Urothelium cell line (cell line): ENCODE results near the gene GREB1.

ENCODE experiments used
- DNase-seq: peaks from one replicate; pipeline ENCODE4 v3.0.0; 2011; ENCODE audit warnings: low spot score, mixed read lengths
- FAIRE-seq: peaks from 2 replicates; lab custom pipeline; 2011; peaks lifted over from hg19 to GRCh38; lab: Jason Lieb, UNC

The GREB1 gene

GRCh38 chr2:11507517-11507916, 26.3 kb upstream of the GREB1 start:
- FAIRE-seq (no peak), DNase-seq (no peak)

DNA sequence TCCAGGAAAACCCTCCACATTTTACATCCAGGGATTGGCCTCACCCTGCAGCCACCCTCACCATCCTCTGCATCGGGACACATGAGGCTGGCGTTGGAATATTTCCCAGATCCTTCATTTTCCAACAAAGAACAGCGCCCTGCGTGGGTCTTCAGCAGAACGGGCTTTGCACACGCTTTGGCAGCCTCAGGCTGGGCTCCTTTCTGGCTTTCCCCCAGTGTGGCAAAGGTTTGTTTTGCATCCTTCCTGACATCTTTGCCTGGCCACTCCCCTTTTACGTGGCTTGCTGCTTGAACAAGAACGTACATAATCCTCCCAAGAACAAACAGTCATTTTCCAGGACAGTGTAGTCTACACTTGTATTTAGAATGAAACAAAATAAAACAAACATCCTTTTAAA, 25.6 kb upstream of the GREB1 start:
- DNase-seq (no peak), FAIRE-seq (no peak)

- no peak for DNase-seq
- no peak for FAIRE-seq
Observed at GRCh38 chr2:11509657-11510360, 24.0 kb upstream of the GREB1 start.

- no peak for FAIRE-seq
- no peak for DNase-seq
Observed at GRCh38 chr2:11512431-11512830, 21.4 kb upstream of the GREB1 start.

- FAIRE-seq (no peak), DNase-seq (no peak)
Observed at GRCh38 chr2:11513319-11513718, 20.5 kb upstream of the GREB1 start.

GRCh38 chr2:11514081-11514730, 19.6 kb upstream of the GREB1 start:
- DNase-seq (no peak), FAIRE-seq (peak; percentile 9)

- no peak for DNase-seq
- FAIRE-seq, result no peak
Observed at GRCh38 chr2:11514904-11515303, 18.9 kb upstream of the GREB1 start.

- no peak for DNase-seq
- FAIRE-seq, result no peak
Observed at GRCh38 chr2:11515490-11515981, 18.3 kb upstream of the GREB1 start.

- FAIRE-seq, result no peak
- no peak for DNase-seq
Observed at GRCh38 chr2:11516984-11517648, 16.7 kb upstream of the GREB1 start.

DNA sequence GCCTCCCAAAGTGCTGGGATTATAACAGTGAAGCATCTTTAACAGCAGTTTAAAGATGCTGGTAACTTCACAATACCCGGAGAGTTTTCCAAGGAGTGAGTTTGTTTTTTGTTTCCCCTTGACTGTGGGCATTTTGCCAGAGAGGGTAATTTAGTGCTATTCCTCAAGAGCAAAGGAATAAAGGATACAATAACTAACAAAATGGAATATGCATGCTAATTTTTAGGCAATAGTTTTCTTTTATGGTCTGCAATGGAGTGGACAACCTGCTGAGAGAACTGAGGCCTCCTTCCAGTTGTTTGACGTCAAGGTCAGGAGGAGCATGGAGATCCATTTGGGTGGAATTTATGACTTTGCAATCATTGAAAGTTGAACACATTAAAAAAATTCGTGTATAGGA, 15.9 kb upstream of the GREB1 start:
- DNase-seq (no peak), FAIRE-seq (no peak)

GRCh38 chr2:11520092-11520693, 13.7 kb upstream of the GREB1 start:
- DNase-seq (no peak), FAIRE-seq (no peak)

- no peak for DNase-seq
- no peak for FAIRE-seq
Observed at GRCh38 chr2:11521775-11522174, 12.1 kb upstream of the GREB1 start.

DNA sequence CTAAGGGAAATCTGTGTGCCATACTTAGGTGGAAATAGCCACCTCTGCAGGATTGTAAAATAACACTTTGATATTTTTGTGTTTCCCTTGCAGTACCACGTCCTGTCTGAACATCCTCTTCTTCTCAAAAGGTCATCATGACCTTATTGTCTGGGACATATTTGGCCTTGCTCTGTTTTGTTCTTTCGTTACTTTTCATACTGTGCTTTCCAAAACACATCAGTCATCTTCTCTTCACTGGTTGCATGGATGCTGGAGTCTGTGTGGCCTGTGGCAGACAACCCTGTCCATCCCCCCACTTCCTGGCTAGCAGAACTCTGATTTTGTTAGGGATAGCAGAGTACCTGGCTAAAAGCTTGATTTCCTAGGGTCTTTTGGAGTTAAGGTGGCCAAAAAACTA, 9.4 kb upstream of the GREB1 start:
- DNase-seq, result no peak
- peak; percentile 42 for FAIRE-seq

GRCh38 chr2:11525762-11526161, 8.1 kb upstream of the GREB1 start:
- FAIRE-seq (no peak), DNase-seq (no peak)

DNA sequence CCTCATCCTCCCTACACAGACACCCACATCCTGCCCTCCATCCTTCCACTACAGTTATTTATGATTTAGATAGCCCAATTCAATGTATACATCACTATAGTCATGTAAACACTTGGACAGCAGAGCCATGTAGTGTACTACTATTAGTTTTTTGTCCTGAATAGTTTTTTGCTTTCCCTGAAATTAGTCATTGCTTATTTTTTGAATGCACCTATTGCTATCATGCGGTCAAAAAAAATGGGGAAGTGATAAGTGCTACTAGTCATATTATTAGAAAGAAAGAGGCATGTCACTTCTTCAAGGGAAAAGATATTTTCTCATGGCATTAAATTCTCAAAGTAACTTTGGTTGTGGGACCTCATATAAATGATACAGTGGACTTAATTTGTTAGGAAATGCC, 6.8 kb upstream of the GREB1 start:
- DNase-seq (no peak), FAIRE-seq (no peak)

- no peak for DNase-seq
- no peak for FAIRE-seq
Observed at GRCh38 chr2:11528228-11528627, 5.6 kb upstream of the GREB1 start.

GRCh38 chr2:11530864-11531465, 2.9 kb upstream of the GREB1 start:
- FAIRE-seq (peak; percentile 32), DNase-seq (no peak)

- FAIRE-seq (peak; percentile 83), DNase-seq (peak; percentile 73)
Observed at GRCh38 chr2:11532416-11533055, 1.3 kb upstream of the GREB1 start.

DNA sequence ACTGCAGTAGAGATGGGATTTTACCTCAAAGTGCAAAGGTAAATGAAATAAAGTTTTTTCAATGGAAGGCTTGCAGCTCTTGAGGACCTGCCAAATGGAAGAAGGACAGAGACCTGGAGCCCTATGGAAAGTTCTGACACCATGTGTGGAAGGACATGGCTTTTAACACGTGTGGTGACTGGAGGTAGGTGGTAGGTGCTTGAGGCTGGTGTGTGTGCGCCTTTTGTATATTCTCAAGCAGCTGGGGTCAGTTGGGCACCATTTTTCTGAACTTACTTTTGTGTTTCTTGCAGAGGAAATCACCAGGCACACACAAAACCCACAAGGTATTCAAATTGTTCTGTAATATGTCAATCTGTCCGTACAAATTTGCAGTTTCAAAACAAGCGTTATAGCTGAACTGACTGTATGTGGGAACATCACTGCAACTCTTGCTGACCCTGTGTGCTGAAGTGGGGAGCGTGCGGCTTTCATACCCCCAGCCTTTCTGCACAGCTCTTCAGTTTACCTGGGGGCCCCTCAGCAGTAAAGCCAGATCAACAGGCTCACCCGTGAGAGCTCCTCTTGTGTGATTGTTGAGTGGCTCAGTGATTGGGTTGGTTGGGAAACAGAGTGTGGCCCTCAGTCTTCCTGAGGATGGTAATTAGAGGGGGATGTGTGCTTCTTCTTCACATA, 363 bp downstream of the GREB1 start:
- peak; percentile 55 for FAIRE-seq
- DNase-seq, result no peak
